CD4-positive, alpha-beta memory T cell (primary cell): ENCODE measurements around the gene RIPK4. TPM values are rescaled to one million over a fixed set of nuclear protein-coding genes. Genes with fewer than 3 reads are reported as not detected.
A peak's percentile ranks its signal among the peaks of the same experiment; 100 is the strongest.

Experiments used
- CTCF ChIA-PET: fragments of 350-600 bp; sonication (Branson Sonifier 250); formaldehyde crosslinking; loops from one replicate; lab custom pipeline; 2021; ENCODE audit warnings: inconsistent platforms; ENCODE audit not compliant: partially characterized antibody; lab: Charles Lee
- POLR2A ChIA-PET: fragments of 350-600 bp; sonication (Branson Sonifier 250); formaldehyde crosslinking; loops from one replicate; lab custom pipeline; 2021; ENCODE audit not compliant: partially characterized antibody; lab: Charles Lee
- DNase-seq, 5 donors: peaks; one replicate each; pipeline versions ENCODE4 v3.0.0 to v3.0.0-alpha.2; 2020 to 2022; ENCODE audit warnings: mixed read lengths in 1 of 5
- H3K27ac ChIP-seq: one replicate; pipeline ENCODE4 v1.7.0; 2013; ENCODE audit warnings: low read depth, low read length
- H3K27me3 ChIP-seq: 2 replicates; pipeline ENCODE4 v1.7.0; 2013; ENCODE audit warnings: mild to moderate bottlenecking, low read length, moderate library complexity; ENCODE audit not compliant: insufficient read depth
- H3K36me3 ChIP-seq: 2 replicates; pipeline ENCODE4 v1.7.0; 2013; ENCODE audit warnings: mild to moderate bottlenecking, low read length, moderate library complexity; ENCODE audit not compliant: insufficient read depth
- H3K4me1 ChIP-seq: 2 replicates; pipeline ENCODE4 v1.7.0; 2013; ENCODE audit warnings: mild to moderate bottlenecking, low read length, moderate library complexity; ENCODE audit not compliant: insufficient read depth
- H3K4me3 ChIP-seq, 2 donors: one replicate each; pipeline ENCODE4 v1.7.0; 2013; ENCODE audit warnings: low read length in 2 of 2, mild to moderate bottlenecking in 1 of 2
- H3K9me3 ChIP-seq, 2 donors: one replicate each; pipeline ENCODE4 v1.7.0; 2013; ENCODE audit warnings: low read length in 2 of 2, control low read depth in 1 of 2; ENCODE audit not compliant: control insufficient read depth in 1 of 2
- H3K27ac Mint-ChIP-seq, 7 donors: one replicate each; pipeline ENCODE4 v1.8.0; 2020 to 2021; ENCODE audit warnings: mixed read lengths in 7 of 7, mild to moderate bottlenecking in 6 of 7, inconsistent platforms in 3 of 7, moderate library complexity in 3 of 7
- H3K27me3 Mint-ChIP-seq, 2 donors: one replicate each; pipeline ENCODE4 v1.8.0; 2020 to 2021; ENCODE audit warnings: mixed read lengths in 2 of 2
- H3K36me3 Mint-ChIP-seq, 2 donors: one replicate each; pipeline ENCODE4 v1.8.0; 2020 to 2021; ENCODE audit warnings: mixed read lengths in 2 of 2, inconsistent platforms in 1 of 2, mild to moderate bottlenecking in 1 of 2
- H3K4me1 Mint-ChIP-seq, 4 donors: one replicate each; pipeline ENCODE4 v1.8.0; 2020 to 2021; ENCODE audit warnings: mixed read lengths in 4 of 4, mild to moderate bottlenecking in 1 of 4
- H3K4me3 Mint-ChIP-seq, 8 donors: one replicate each; pipeline ENCODE4 v1.8.0; 2020 to 2021; ENCODE audit warnings: mixed read lengths in 8 of 8, mild to moderate bottlenecking in 7 of 8, moderate library complexity in 6 of 8, inconsistent platforms in 3 of 8
- H3K9me3 Mint-ChIP-seq, 8 donors: one replicate each; pipeline ENCODE4 v1.8.0; 2020 to 2021; ENCODE audit warnings: mixed read lengths in 8 of 8, mild to moderate bottlenecking in 5 of 8, inconsistent platforms in 3 of 8, moderate library complexity in 1 of 8
- intact Hi-C: fragments of 100-400 bp; cut with micrococcal nuclease; formaldehyde crosslinking; loops from one replicate; pipeline ENCODE4 v1.15.1; 2023
- polyA plus RNA-seq, 2 donors: library from polyadenylated mRNA; unstranded; fragments of 300-500 nt; fragmentation: Illumina TruSeq; gene quantifications; one replicate each; pipeline ENCODE4 v1.2.3, GENCODE V29; 2021
- total RNA-seq, 2 experiments: library from RNA; stranded (reverse); gene quantifications; one replicate each; pipeline ENCODE4 v1.2.3, GENCODE V29; 2021

The RIPK4 gene
- total and polyA plus RNA-seq, 4 experiments from 2014 or later, result 0.16 to 0.36 (median 0.26) TPM; not detected in 1

GRCh38 chr21:41769521-41769920 lies 2.7 kb upstream of the RIPK4 start:
- peaks cover 28% of the 10 kb centered on the region for H3K4me1 ChIP-seq
- no peaks in the 10 kb centered on the region for H3K9me3 ChIP-seq
- no peak for DNase-seq
- H3K4me3 ChIP-seq, result no peak overlapping the region
- Mint-ChIP-seq H3K36me3 (no peaks in the 10 kb centered on the region), H3K27ac (no peak overlapping the region), H3K4me1 (peaks cover 17 to 39% (median 20%) of the 10 kb centered on the region in 4 donors), H3K9me3 (peaks cover 0 to 8% (median 0%) of the 10 kb centered on the region in 8 donors), H3K27me3 (peaks cover 49 to 67% of the 10 kb centered on the region in 2 donors), H3K4me3 (peak overlapping the region in 6 of 8 donors; percentile 21 to 85 (median 62))
- H3K36me3 ChIP-seq, result no peaks in the 10 kb centered on the region
- no peak overlapping the region for H3K27ac ChIP-seq
- ChIA-PET POLR2A (no interaction called here), CTCF (no interaction called here)
- H3K27me3 ChIP-seq, result peaks cover 25% of the 10 kb centered on the region
- intact Hi-C loops, result no loop called here

GRCh38 chr21:41769111-41769510 lies 2.3 kb upstream of the RIPK4 start:
- POLR2A ChIA-PET, result no interaction called here

GRCh38 chr21:41768437-41769042 lies 1.7 kb upstream of the RIPK4 start:
- Histone ChIP-seq H3K4me1 (peaks cover 28% of the 10 kb centered on the region), H3K36me3 (no peaks in the 10 kb centered on the region), H3K27ac (no peak overlapping the region), H3K27me3 (peaks cover 24% of the 10 kb centered on the region), H3K4me3 (peak overlapping the region; percentile 30 to 57), H3K9me3 (no peaks in the 10 kb centered on the region)
- peak overlapping the region; percentile 67 to 91 (median 84) for H3K4me3 Mint-ChIP-seq
- H3K27me3 Mint-ChIP-seq, result peaks cover 44 to 67% of the 10 kb centered on the region in 2 donors
- peak overlapping the region in 2 of 7 donors; percentile 64 to 72 for H3K27ac Mint-ChIP-seq
- DNase-seq, result peak in 3 of 5 donors; percentile 22 to 33 (median 27)
- peaks cover 17 to 39% (median 20%) of the 10 kb centered on the region in 4 donors for H3K4me1 Mint-ChIP-seq
- ChIA-PET POLR2A (no interaction called here), CTCF (interaction anchor here (1.2 kb wide), 1 partner anchor 9 kb away, joined by 4 read pairs; no protein-coding TSS in a partner anchor)
- peaks cover 0 to 8% (median 0%) of the 10 kb centered on the region in 8 donors for H3K9me3 Mint-ChIP-seq
- intact Hi-C loops, result no loop called here
- no peaks in the 10 kb centered on the region for H3K36me3 Mint-ChIP-seq

More at GRCh38 chr21:41769111-41769510, 2.3 kb upstream of the RIPK4 start:
- Histone ChIP-seq H3K27me3 (peaks cover 23% of the 10 kb centered on the region), H3K4me3 (peak overlapping the region; percentile 30 to 57), H3K27ac (no peak overlapping the region), H3K4me1 (peaks cover 28% of the 10 kb centered on the region), H3K36me3 (no peaks in the 10 kb centered on the region), H3K9me3 (no peaks in the 10 kb centered on the region)
- Mint-ChIP-seq H3K27me3 (peaks cover 46 to 67% of the 10 kb centered on the region in 2 donors), H3K27ac (peak overlapping the region in 1 of 7 donors; percentile 77), H3K9me3 (peaks cover 0 to 8% (median 0%) of the 10 kb centered on the region in 8 donors), H3K4me1 (peaks cover 17 to 39% (median 20%) of the 10 kb centered on the region in 4 donors), H3K36me3 (no peaks in the 10 kb centered on the region), H3K4me3 (peak overlapping the region; percentile 67 to 91 (median 84))
- no peak for DNase-seq
- intact Hi-C loops, result no loop called here
- CTCF ChIA-PET, result no interaction called here

GRCh38 chr21:41767606-41768436 lies 969 bp upstream of the RIPK4 start:
- Mint-ChIP-seq H3K9me3 (peaks cover 0 to 7% (median 0%) of the 10 kb centered on the region in 8 donors), H3K27me3 (peaks cover 45 to 68% of the 10 kb centered on the region in 2 donors), H3K27ac (peak overlapping the region in 6 of 7 donors; percentile 6 to 76 (median 64)), H3K4me1 (peaks cover 17 to 39% (median 22%) of the 10 kb centered on the region in 4 donors), H3K36me3 (no peaks in the 10 kb centered on the region), H3K4me3 (peak overlapping the region; percentile 67 to 91 (median 84))
- no peaks in the 10 kb centered on the region for H3K9me3 ChIP-seq
- ChIA-PET POLR2A (no interaction called here), CTCF (interaction anchor here (1.2 kb wide), 1 partner anchor 9 kb away, joined by 4 read pairs; no protein-coding TSS in a partner anchor)
- peak in 1 of 5 donors; percentile 23 for DNase-seq
- peaks cover 30% of the 10 kb centered on the region for H3K27me3 ChIP-seq
- intact Hi-C loops, result no loop called here
- H3K27ac ChIP-seq, result no peak overlapping the region
- H3K4me3 ChIP-seq, result peak overlapping the region in 1 of 2 donors; percentile 42
- H3K36me3 ChIP-seq, result no peaks in the 10 kb centered on the region
- peaks cover 28% of the 10 kb centered on the region for H3K4me1 ChIP-seq

- peak in 1 of 5 donors; percentile 25 for DNase-seq
- Mint-ChIP-seq H3K36me3 (no peaks in the 10 kb centered on the region), H3K27me3 (peaks cover 51 to 72% of the 10 kb centered on the region in 2 donors), H3K27ac (peak overlapping the region in 3 of 7 donors; percentile 35 to 64 (median 57)), H3K4me1 (peaks cover 17 to 46% (median 28%) of the 10 kb centered on the region in 4 donors), H3K9me3 (peaks cover 0 to 8% (median 0%) of the 10 kb centered on the region in 8 donors), H3K4me3 (peak overlapping the region in 6 of 8 donors; percentile 21 to 69 (median 46))
- no peaks in the 10 kb centered on the region for H3K36me3 ChIP-seq
- ChIA-PET POLR2A (no interaction called here), CTCF (no interaction called here)
- intact Hi-C loops, result no loop called here
- peak overlapping the region in 1 of 2 donors; percentile 42 for H3K4me3 ChIP-seq
- no peaks in the 10 kb centered on the region for H3K9me3 ChIP-seq
- no peak overlapping the region for H3K27ac ChIP-seq
- H3K27me3 ChIP-seq, result peaks cover 30% of the 10 kb centered on the region
- H3K4me1 ChIP-seq, result peaks cover 35% of the 10 kb centered on the region
These were observed 624 bp downstream of the RIPK4 start for GRCh38 chr21:41765973-41766882.

- H3K27me3 ChIP-seq, result peaks cover 34% of the 10 kb centered on the region
- POLR2A ChIA-PET, result no interaction called here
These were observed 1.4 kb downstream of the RIPK4 start for GRCh38 chr21:41765420-41765821.

More at GRCh38 chr21:41765420-41765821, 1.4 kb downstream of the RIPK4 start:
- Histone ChIP-seq H3K4me3 (no peak overlapping the region), H3K4me1 (peaks cover 40% of the 10 kb centered on the region), H3K27ac (no peak overlapping the region), H3K36me3 (no peaks in the 10 kb centered on the region), H3K9me3 (no peaks in the 10 kb centered on the region)
- Mint-ChIP-seq H3K36me3 (no peaks in the 10 kb centered on the region), H3K4me3 (peak overlapping the region in 5 of 8 donors; percentile 21 to 48 (median 47)), H3K27me3 (peaks cover 55 to 72% of the 10 kb centered on the region in 2 donors), H3K4me1 (peaks cover 17 to 48% (median 32%) of the 10 kb centered on the region in 4 donors), H3K27ac (no peak overlapping the region), H3K9me3 (peaks cover 0 to 8% (median 0%) of the 10 kb centered on the region in 8 donors)
- intact Hi-C loops, result no loop called here
- DNase-seq, result no peak
- CTCF ChIA-PET, result no interaction called here
